HCT116 (cell line): Measurements from ENCODE around the gene GNB1L. TPM values are rescaled to one million over a fixed set of nuclear protein-coding genes. Genes with fewer than 3 reads are reported as not detected.
A peak's percentile ranks its signal among the peaks of the same experiment; 100 is the strongest.

Experiments
- ATAC-seq: fragments of 200-7000 bp; cut with Tn5 transposase; 2 replicates; pipeline ENCODE4 v1.9.1; 2020; ENCODE audit warnings: mild to moderate bottlenecking, moderate library complexity
- BruUV-seq: library from RNA; stranded (reverse); fragments of 400-500 nt; replicated peaks from 2 replicates; lab custom pipeline; 2021; lab: Mats Ljungman, UMichigan
- CTCF ChIA-PET: fragments of 300-600 bp; sonication (Branson Sonifier 250); formaldehyde crosslinking; loops from one replicate; lab custom pipeline; 2021; ENCODE audit warnings: antibody characterized with exemption; lab: Charles Lee
- POLR2A ChIA-PET: fragments of 300-600, 350-600 bp; sonication (Branson Sonifier 250); formaldehyde crosslinking; loops from one replicate; lab custom pipeline; 2021; ENCODE audit warnings: antibody characterized with exemption; lab: Charles Lee
- RAD21 ChIA-PET, 2 experiments: fragments of 300-600 bp; sonication (Branson Sonifier 250); formaldehyde crosslinking; loops; one replicate each; lab custom pipeline; 2023; ENCODE audit warnings: low total read pairs in 2 of 2; ENCODE audit not compliant: uncharacterized antibody in 2 of 2, unreplicated experiment in 2 of 2, low non-redundant PET in 1 of 2; lab: Charles Lee
- DNase-seq: peaks from one replicate; pipeline ENCODE4 v3.0.0-alpha.2; 2010; ENCODE audit warnings: low read depth, low spot score
- H2AFZ ChIP-seq: fragments of 200-600 bp; shearing (Covaris generic), sonication (generic); 2 replicates; pipeline ENCODE4 v1.6.1; 2017; ENCODE audit warnings: low read depth, mixed run types, mixed read lengths, antibody characterized with exemption, low read length; ENCODE audit not compliant: poor library complexity, severe bottlenecking
- H3K27ac ChIP-seq: 2 replicates; pipeline ENCODE4 v1.5.1; 2012; ENCODE audit warnings: low read depth, low read length
- H3K27me3 ChIP-seq: fragments of 200-600 bp; sonication (generic); 2 replicates; pipeline ENCODE4 v1.6.1; 2016; ENCODE audit warnings: mixed run types, low read length, mixed read lengths; ENCODE audit not compliant: insufficient read depth
- H3K36me3 ChIP-seq, 2 experiments: fragments of 200-500 bp in 1 of 2; fragments of 200-600 bp in 1 of 2; sonication (Bioruptor generic) in 1 of 2; sonication (generic) in 1 of 2; 2 replicates each; pipeline versions ENCODE4 v1.5.1 to v1.6.1; 2014 to 2016; ENCODE audit warnings: low read length in 2 of 2, inconsistent platforms in 1 of 2, mixed read lengths in 1 of 2, mixed run types in 1 of 2; ENCODE audit not compliant: insufficient read depth in 2 of 2, control insufficient read depth in 1 of 2
- H3K4me1 ChIP-seq, 2 experiments: fragments of 200-600 bp in 1 of 2; sonication (generic) in 1 of 2; 2 replicates each; pipeline versions ENCODE4 v1.5.1 to v1.6.1; 2012 to 2017; ENCODE audit warnings: low read length in 2 of 2, inconsistent platforms in 1 of 2, mild to moderate bottlenecking in 1 of 2, mixed read lengths in 1 of 2, mixed run types in 1 of 2, moderate library complexity in 1 of 2; ENCODE audit not compliant: insufficient read depth in 2 of 2, control insufficient read depth in 1 of 2
- H3K4me2 ChIP-seq: fragments of 200-600 bp; sonication (generic); 2 replicates; pipeline ENCODE4 v1.6.1; 2017; ENCODE audit warnings: mixed run types, low read length, mixed read lengths
- H3K4me3 ChIP-seq, 2 experiments: fragments of 200-600 bp in 1 of 2; sonication (generic) in 1 of 2; replicated peaks in 1 of 2; 2 replicates each; pipeline ENCODE4 v1.5.1; 2011 to 2016; ENCODE audit warnings: low read length in 2 of 2, control low read depth in 1 of 2, low read depth in 1 of 2, mild to moderate bottlenecking in 1 of 2, mixed read lengths in 1 of 2, mixed run types in 1 of 2
- H3K79me2 ChIP-seq: fragments of 200-600 bp; sonication (generic); 2 replicates; pipeline ENCODE4 v1.6.1; 2017; ENCODE audit warnings: mild to moderate bottlenecking, mixed run types, low read length, moderate library complexity, mixed read lengths; ENCODE audit not compliant: insufficient read depth
- H3K9ac ChIP-seq: fragments of 200-600 bp; sonication (generic); 2 replicates; pipeline ENCODE4 v1.6.1; 2016; ENCODE audit warnings: low read length, mixed read lengths
- H3K9me2 ChIP-seq: fragments of 200-600 bp; sonication (generic), shearing (Covaris generic); 2 replicates; pipeline ENCODE4 v1.6.1; 2017; ENCODE audit warnings: mixed run types, mild to moderate bottlenecking, moderate library complexity; ENCODE audit not compliant: insufficient read depth
- H3K9me3 ChIP-seq, 2 experiments: fragments of 200-500 bp in 1 of 2; fragments of 200-600 bp in 1 of 2; sonication (Bioruptor generic) in 1 of 2; sonication (generic) in 1 of 2; 2 replicates each; pipeline ENCODE4 v1.6.1; 2014 to 2017; ENCODE audit warnings: low read length in 2 of 2, mixed read lengths in 2 of 2, inconsistent platforms in 1 of 2, low read depth in 1 of 2, mild to moderate bottlenecking in 1 of 2, mixed run types in 1 of 2, moderate library complexity in 1 of 2; ENCODE audit not compliant: control insufficient read depth in 1 of 2, insufficient read depth in 1 of 2
- H4K20me1 ChIP-seq: fragments of 200-600 bp; sonication (generic), shearing (Covaris generic); 2 replicates; pipeline ENCODE4 v1.6.1; 2017; ENCODE audit warnings: mixed run types, mild to moderate bottlenecking, moderate library complexity; ENCODE audit not compliant: insufficient read depth
- CBX3 ChIP-seq: IDR thresholded peaks from 2 replicates; pipeline ENCODE4 v1.6.1; 2012; ENCODE audit warnings: low read depth
- CTCF ChIP-seq, 3 experiments: fragments of 200-600 bp in 1 of 3; sonication (generic) in 1 of 3; IDR thresholded peaks in 2 of 3; conservative IDR thresholded peaks in 1 of 3; 2 replicates each; pipeline ENCODE4 v1.5.1; 2012 to 2017; ENCODE audit warnings: low read depth in 2 of 3, low read length in 2 of 3, antibody characterized with exemption in 1 of 3, borderline replicate concordance in 1 of 3, control low read depth in 1 of 3, mild to moderate bottlenecking in 1 of 3, mixed read lengths in 1 of 3, mixed run types in 1 of 3, moderate library complexity in 1 of 3; ENCODE audit not compliant: insufficient read depth in 1 of 3
- ELF1 ChIP-seq: IDR thresholded peaks from 2 replicates; pipeline ENCODE4 v1.6.1; 2012; ENCODE audit warnings: low read depth, borderline replicate concordance
- FOSL1 ChIP-seq: IDR thresholded peaks from 2 replicates; pipeline ENCODE4 v1.6.1; 2012; ENCODE audit warnings: low read depth
- POLR2A ChIP-seq: IDR thresholded peaks from 2 replicates; pipeline ENCODE4 v1.7.0; 2011; ENCODE audit warnings: borderline replicate concordance; ENCODE audit not compliant: insufficient read depth, insufficient read length; ENCODE audit errors: extremely low read depth
- RAD21 ChIP-seq: IDR thresholded peaks from 2 replicates; pipeline ENCODE4 v1.6.1; 2012; ENCODE audit warnings: low read depth, mild to moderate bottlenecking
- SIN3A ChIP-seq: IDR thresholded peaks from 2 replicates; pipeline ENCODE4 v1.6.1; 2012; ENCODE audit warnings: low read depth
- SP1 ChIP-seq: IDR thresholded peaks from 2 replicates; pipeline ENCODE4 v1.6.1; 2012; ENCODE audit warnings: low read depth
- ZFX ChIP-seq: fragments of 450-650 bp; IDR thresholded peaks from 2 replicates; pipeline ENCODE4 v1.6.1; 2017
- intact Hi-C: fragments of 100-400 bp; cut with micrococcal nuclease; formaldehyde crosslinking; loops from 2 replicates; pipeline ENCODE4 v1.10.0; 2022
- total RNA-seq: library from RNA; stranded (reverse); gene quantifications from one replicate; pipeline ENCODE4 v1.2.1, GENCODE V29; 2021; ENCODE audit not compliant: unreplicated experiment

GNB1L gene
- total RNA-seq, 1 experiment from 2014 or later: 12.1 TPM

- Histone ChIP-seq H3K4me1 (peaks cover under 1 to 5% of the 10 kb centered on the region in 2 experiments; a peak in 2 of 4 replicates), H4K20me1 (no peaks in the 10 kb centered on the region), H3K27ac (no peak overlapping the region), H3K4me3 (no peak overlapping the region), H3K4me2 (no peak overlapping the region), H2AFZ (no peak overlapping the region), H3K36me3 (0 out of 4 replicates have a peak, but pooled peaks cover 0 to 8% of the 10 kb centered on the region in 2 experiments), H3K9me3 (peaks cover 0 to 4% of the 10 kb centered on the region in 2 experiments; a peak in 1 of 4 replicates), H3K9ac (no peak overlapping the region), H3K9me2 (no peaks in the 10 kb centered on the region), H3K79me2 (peaks cover 5% of the 10 kb centered on the region; the same call in 1 of the 2 replicates), H3K27me3 (no peaks in the 10 kb centered on the region)
- intact Hi-C loops: no loop called here
- ChIA-PET CTCF (no interaction called here), POLR2A (no interaction called here), RAD21 (no interaction called here)
- ATAC-seq: no peak
- no peak for TF ChIP-seq SIN3A
- no peak for TF ChIP-seq ELF1
- TF ChIP-seq CBX3: no peak
- no peak for TF ChIP-seq SP1
- TF ChIP-seq ZFX: no peak
- TF ChIP-seq RAD21: no peak
- TF ChIP-seq FOSL1: no peak
- TF ChIP-seq POLR2A: no peak
- no TSS peak for BruUV-seq
- DNase-seq: no peak
These were observed 12.1 kb downstream of the GNB1L start for GRCh38 chr22:19842393-19843106.

GRCh38 chr22:19841641-19842392, 12.9 kb downstream of the GNB1L start:
- Histone ChIP-seq H3K27ac (no peak overlapping the region), H3K4me2 (no peak overlapping the region), H3K4me1 (peaks cover 0 to 5% of the 10 kb centered on the region in 2 experiments; a peak in 1 of 4 replicates), H3K9me3 (no peaks in the 10 kb centered on the region), H4K20me1 (no peaks in the 10 kb centered on the region), H3K27me3 (no peaks in the 10 kb centered on the region), H3K9ac (no peak overlapping the region), H3K4me3 (no peak overlapping the region), H3K36me3 (0 out of 4 replicates have a peak, but pooled peaks cover 0 to under 1% of the 10 kb centered on the region in 2 experiments), H3K79me2 (no peaks in the 10 kb centered on the region; the same call in 1 of the 2 replicates), H3K9me2 (no peaks in the 10 kb centered on the region), H2AFZ (no peak overlapping the region)
- BruUV-seq: no TSS peak
- ChIA-PET RAD21 (no interaction called here), POLR2A (no interaction called here), CTCF (interaction anchor here (1.2 kb wide), 1 partner anchor 85 kb away, joined by 3 read pairs; no protein-coding TSS in a partner anchor)
- TF ChIP-seq POLR2A: no peak
- TF ChIP-seq CTCF (IDR thresholded peaks at IDR 0.05 in 2 of 3, conservative IDR thresholded peaks at IDR 0.05 in 1 of 3; ENCODE audit: borderline replicate concordance in 1 of 3, insufficient read depth in 1 of 3, low read depth in 2 of 3, low read length in 2 of 3): peak in 1 of 3 experiments; percentile 20; a peak in 1 of 6 replicates
- TF ChIP-seq RAD21: peak; percentile 19; the same call in 1 of the 2 replicates
- no peak for DNase-seq
- ATAC-seq: no peak
- intact Hi-C loops: no loop called here
